Measurements from ENCODE around the gene WDR93. TPM values are rescaled to one million over a fixed set of nuclear protein-coding genes. Genes with fewer than 3 reads are reported as not detected.

WDR93 gene
- total RNA-seq, 2 experiments from 2014 or later = not detected

- Mint-ChIP-seq H3K27ac (no peak overlapping the region), H3K36me3 (ENCODE audit: low read depth) (no peaks in the 10 kb centered on the region), H3K4me3 (no peak overlapping the region), H3K4me1 (ENCODE audit: low read depth) (peaks cover 12% of the 10 kb centered on the region), H3K27me3 (peaks cover 40% of the 10 kb centered on the region), H3K9me3 (no peaks in the 10 kb centered on the region)
- CTCF ChIA-PET = interaction anchor here (0.9 to 1.5 kb wide), 5 partner anchors 13 to 302 kb away, joined by 3 to 5 read pairs (median 3); no protein-coding TSS in a partner anchor
- no peak for TF ChIP-seq CTCF (IDR thresholded peaks at IDR 0.05)
- ATAC-seq (no peak), DNase-seq (no peak)
- intact Hi-C loops (cut with micrococcal nuclease) = no loop called here
- POLR2A ChIA-PET = interaction anchor here (1.1 kb wide), 1 partner anchor 13 kb away, joined by 3 read pairs; no protein-coding TSS in a partner anchor
Measured at GRCh38 chr15:89660556-89660955, 30.1 kb upstream of the WDR93 start.

DNA sequence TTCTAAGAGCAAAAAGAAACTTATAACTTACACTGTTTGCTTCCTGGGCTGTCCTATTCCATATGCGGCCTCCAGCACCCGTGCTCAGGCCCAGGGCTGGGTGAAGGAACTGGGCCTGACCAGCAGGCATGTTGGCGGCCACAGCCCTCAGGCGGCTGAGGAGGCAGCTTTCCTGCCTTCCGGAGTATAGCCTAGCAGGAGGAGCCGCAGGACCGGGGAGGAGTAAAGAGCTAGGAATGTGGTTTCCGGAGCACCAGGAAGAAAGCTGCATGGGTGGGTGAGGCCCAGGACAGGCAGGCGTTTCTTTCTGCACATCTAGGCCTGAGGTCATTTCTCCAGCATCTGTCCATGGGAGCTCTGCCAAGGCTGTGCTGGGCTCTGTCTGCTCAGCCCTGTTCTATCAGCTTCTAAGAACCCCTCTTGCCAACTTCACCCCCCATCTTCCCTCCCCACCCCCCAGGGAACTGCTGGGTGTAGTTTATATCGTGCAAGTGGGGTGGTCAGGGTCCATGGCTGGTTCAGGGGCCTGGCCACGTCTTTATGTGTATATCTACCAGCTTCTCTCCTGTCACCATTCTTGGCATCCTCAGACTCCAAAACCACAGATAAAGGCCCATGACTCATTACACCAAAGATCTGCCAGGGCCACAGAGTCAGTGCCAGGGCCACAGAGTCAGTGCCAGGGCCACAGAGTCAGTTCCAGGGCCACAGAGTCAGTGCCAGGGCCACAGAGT, 27.6 kb upstream of the WDR93 start:
- H3K36me3 Mint-ChIP-seq (ENCODE audit: low read depth) = no peaks in the 10 kb centered on the region
- H3K4me1 Mint-ChIP-seq (ENCODE audit: low read depth) = peaks cover 4% of the 10 kb centered on the region
- TF ChIP-seq CTCF (IDR thresholded peaks at IDR 0.05) = no peak
- ATAC-seq = no peak
- no peaks in the 10 kb centered on the region for H3K9me3 Mint-ChIP-seq
- intact Hi-C loops (cut with micrococcal nuclease) = no loop called here
- DNase-seq = no peak
- POLR2A ChIA-PET = interaction anchor here (1.3 to 1.4 kb wide), 2 partner anchors 9 to 40 kb away, joined by 3 to 4 read pairs; no protein-coding TSS in a partner anchor
- CTCF ChIA-PET = interaction anchor here (0.9 to 1.5 kb wide), 2 partner anchors 15 to 97 kb away, joined by 3 to 5 read pairs; no protein-coding TSS in a partner anchor
- H3K27ac Mint-ChIP-seq = no peak overlapping the region
- H3K4me3 Mint-ChIP-seq = no peak overlapping the region
- peaks cover 41% of the 10 kb centered on the region for H3K27me3 Mint-ChIP-seq

DNA sequence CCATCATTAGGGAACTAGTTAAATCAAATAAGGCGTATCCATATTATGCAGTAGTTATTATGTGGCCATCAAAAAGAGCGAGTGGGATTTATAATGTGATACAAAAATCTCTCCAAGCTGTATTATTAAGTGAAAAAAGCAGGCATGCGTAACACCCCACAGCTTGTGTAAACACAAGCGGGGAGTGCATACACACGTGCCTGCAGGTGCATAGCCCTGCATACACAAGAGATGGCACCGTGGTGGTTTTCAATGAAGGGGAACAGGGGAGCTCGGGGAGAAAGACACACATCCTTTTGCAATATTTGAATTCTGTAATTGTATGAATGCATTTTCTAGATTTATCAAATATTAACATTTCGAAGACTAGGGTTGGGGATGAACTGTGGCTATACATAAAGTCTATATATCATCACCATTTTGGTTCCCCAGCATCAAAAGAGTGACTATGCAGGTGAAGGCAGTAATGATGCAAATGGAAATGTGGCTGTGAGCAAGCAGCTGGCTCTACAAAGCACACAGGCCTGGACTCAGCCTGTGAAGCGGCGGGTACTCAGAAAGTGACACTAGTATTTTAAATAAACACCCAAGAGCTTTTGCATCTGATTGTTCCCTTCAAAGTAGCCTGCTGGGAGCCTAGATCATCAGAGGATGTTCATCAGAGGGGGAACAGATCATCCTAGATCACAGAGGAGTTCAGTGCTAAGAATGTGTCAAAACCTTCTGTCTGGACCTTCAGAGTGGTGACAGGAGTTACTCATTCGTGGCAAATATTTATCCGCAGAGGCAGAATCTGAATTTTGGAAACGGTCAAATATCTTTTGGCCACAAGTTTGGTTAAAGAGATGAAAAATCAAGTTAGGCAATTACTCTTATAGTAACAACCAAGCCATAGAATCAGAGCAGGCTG, 25.9 kb upstream of the WDR93 start:
- H3K4me3 Mint-ChIP-seq = peak overlapping the region; percentile 37
- no peak for TF ChIP-seq CTCF (IDR thresholded peaks at IDR 0.05)
- intact Hi-C loops (cut with micrococcal nuclease) = no loop called here
- DNase-seq = no peak
- no peaks in the 10 kb centered on the region for H3K9me3 Mint-ChIP-seq
- peaks cover 1% of the 10 kb centered on the region for H3K4me1 Mint-ChIP-seq (ENCODE audit: low read depth)
- H3K27ac Mint-ChIP-seq = no peak overlapping the region
- no peaks in the 10 kb centered on the region for H3K36me3 Mint-ChIP-seq (ENCODE audit: low read depth)
- no peak for ATAC-seq
- ChIA-PET POLR2A (interaction anchor here (1.1 to 1.7 kb wide), 2 partner anchors 24 to 89 kb away, joined by 3 to 4 read pairs; partner anchors contain the start of gene TICRR), CTCF (no interaction called here)
- H3K27me3 Mint-ChIP-seq = peaks cover 36% of the 10 kb centered on the region

GRCh38 chr15:89665449-89666181, 25.0 kb upstream of the WDR93 start:
- no peaks in the 10 kb centered on the region for H3K9me3 Mint-ChIP-seq
- POLR2A ChIA-PET = interaction anchor here (1.7 kb wide), 1 partner anchor 90 kb away, joined by 4 read pairs; the partner anchor contains the start of gene TICRR
- ATAC-seq (peak; percentile 72), DNase-seq (peak; percentile 42)
- H3K4me1 Mint-ChIP-seq (ENCODE audit: low read depth) = peaks cover 1% of the 10 kb centered on the region
- H3K27me3 Mint-ChIP-seq = peaks cover 32% of the 10 kb centered on the region
- no peaks in the 10 kb centered on the region for H3K36me3 Mint-ChIP-seq (ENCODE audit: low read depth)
- H3K4me3 Mint-ChIP-seq = no peak overlapping the region
- H3K27ac Mint-ChIP-seq = no peak overlapping the region
- CTCF ChIA-PET = interaction anchor here (0.8 kb wide), 1 partner anchor 10 kb away, joined by 3 read pairs; no protein-coding TSS in a partner anchor
- no peak for TF ChIP-seq CTCF (IDR thresholded peaks at IDR 0.05)
- intact Hi-C loops (cut with micrococcal nuclease) = no loop called here

Data from activated CD8-positive, alpha-beta T cell treated with anti-CD3 and anti-CD28 coated beads for 36 hours (primary cell).